ENCODE results near the gene MGARP.

DNA sequence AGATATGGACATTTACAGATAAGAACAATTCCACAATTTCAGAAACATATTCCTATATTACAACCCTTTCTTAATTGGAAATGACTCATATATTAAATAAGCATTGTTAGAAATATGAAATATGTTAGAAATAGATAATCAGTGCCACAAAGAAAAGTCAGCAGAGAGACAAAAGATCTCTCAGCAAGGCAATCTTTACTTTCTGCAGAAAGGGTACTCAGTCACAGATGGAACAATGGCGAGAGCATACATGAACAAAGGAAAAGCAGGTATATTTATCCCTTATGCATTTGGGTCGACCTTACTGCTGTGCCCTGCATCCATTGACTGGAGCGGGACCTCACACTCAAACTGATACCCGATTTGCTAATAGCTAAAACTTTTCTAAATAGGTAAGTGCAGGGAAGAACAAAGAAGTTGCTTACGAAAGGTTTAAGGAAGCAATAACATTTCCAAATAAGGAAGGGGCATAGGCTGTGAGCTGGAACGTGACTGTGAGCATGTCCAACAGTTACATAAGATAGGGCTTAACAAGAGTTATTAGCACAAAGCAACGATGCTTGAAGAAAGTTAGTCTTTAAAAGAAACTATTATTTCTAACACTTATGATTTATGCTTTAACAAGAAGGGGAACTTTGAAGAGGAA is 40.8 kb downstream of the MGARP start:
- TF ChIP-seq, protein P1, sequence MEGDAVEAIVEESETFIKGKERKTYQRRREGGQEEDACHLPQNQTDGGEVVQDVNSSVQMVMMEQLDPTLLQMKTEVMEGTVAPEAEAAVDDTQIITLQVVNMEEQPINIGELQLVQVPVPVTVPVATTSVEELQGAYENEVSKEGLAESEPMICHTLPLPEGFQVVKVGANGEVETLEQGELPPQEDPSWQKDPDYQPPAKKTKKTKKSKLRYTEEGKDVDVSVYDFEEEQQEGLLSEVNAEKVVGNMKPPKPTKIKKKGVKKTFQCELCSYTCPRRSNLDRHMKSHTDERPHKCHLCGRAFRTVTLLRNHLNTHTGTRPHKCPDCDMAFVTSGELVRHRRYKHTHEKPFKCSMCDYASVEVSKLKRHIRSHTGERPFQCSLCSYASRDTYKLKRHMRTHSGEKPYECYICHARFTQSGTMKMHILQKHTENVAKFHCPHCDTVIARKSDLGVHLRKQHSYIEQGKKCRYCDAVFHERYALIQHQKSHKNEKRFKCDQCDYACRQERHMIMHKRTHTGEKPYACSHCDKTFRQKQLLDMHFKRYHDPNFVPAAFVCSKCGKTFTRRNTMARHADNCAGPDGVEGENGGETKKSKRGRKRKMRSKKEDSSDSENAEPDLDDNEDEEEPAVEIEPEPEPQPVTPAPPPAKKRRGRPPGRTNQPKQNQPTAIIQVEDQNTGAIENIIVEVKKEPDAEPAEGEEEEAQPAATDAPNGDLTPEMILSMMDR (IDR thresholded peaks at IDR 0.05): no peak
- TF ChIP-seq POLR2AphosphoS2 (conservative IDR thresholded peaks at IDR 0.05; ENCODE audit: low read length) (no peak), CHD2 (IDR thresholded peaks at IDR 0.05; ENCODE audit: low read length, partially characterized antibody) (no peak), ESRRA (IDR thresholded peaks at IDR 0.05; ENCODE audit: borderline replicate concordance, low read length) (no peak), RNF2 (IDR thresholded peaks at IDR 0.05; ENCODE audit: borderline replicate concordance, low read depth) (no peak), KDM1A (IDR thresholded peaks at IDR 0.05; ENCODE audit: low read depth) (no peak), MAZ (IDR thresholded peaks at IDR 0.05; ENCODE audit: borderline replicate concordance, low read depth, low read length) (no peak), FOXS1 (CRISPR knock-in tag; IDR thresholded peaks at IDR 0.05) (no peak), RCOR1 (IDR thresholded peaks at IDR 0.05; ENCODE audit: low read depth, low read length) (no peak), RAD21 (conservative IDR thresholded peaks at IDR 0.05 in 1 of 2, IDR thresholded peaks at IDR 0.05 in 1 of 2) (no peak), RFX5 (IDR thresholded peaks at IDR 0.05) (no peak), POLR2A (IDR thresholded peaks at IDR 0.05; ENCODE audit: low read length) (no peak)
- TF ChIP-seq, protein P2, sequence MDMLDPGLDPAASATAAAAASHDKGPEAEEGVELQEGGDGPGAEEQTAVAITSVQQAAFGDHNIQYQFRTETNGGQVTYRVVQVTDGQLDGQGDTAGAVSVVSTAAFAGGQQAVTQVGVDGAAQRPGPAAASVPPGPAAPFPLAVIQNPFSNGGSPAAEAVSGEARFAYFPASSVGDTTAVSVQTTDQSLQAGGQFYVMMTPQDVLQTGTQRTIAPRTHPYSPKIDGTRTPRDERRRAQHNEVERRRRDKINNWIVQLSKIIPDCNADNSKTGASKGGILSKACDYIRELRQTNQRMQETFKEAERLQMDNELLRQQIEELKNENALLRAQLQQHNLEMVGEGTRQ (IDR thresholded peaks at IDR 0.05): no peak
- TF ChIP-seq, protein P3, sequence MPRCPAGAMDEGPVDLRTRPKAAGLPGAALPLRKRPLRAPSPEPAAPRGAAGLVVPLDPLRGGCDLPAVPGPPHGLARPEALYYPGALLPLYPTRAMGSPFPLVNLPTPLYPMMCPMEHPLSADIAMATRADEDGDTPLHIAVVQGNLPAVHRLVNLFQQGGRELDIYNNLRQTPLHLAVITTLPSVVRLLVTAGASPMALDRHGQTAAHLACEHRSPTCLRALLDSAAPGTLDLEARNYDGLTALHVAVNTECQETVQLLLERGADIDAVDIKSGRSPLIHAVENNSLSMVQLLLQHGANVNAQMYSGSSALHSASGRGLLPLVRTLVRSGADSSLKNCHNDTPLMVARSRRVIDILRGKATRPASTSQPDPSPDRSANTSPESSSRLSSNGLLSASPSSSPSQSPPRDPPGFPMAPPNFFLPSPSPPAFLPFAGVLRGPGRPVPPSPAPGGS (IDR thresholded peaks at IDR 0.05): no peak

Measured in A549 (cell line).